WTC11 (cell line): ENCODE measurements around the gene CDCA4. TPM values are rescaled to one million over a fixed set of nuclear protein-coding genes. Genes with fewer than 3 reads are reported as not detected.

Experiments
- ATAC-seq: fragments of 200-7000 bp; cut with Tn5 transposase; 2 replicates; pipeline ENCODE4 v1.10.0; 2021; ENCODE audit warnings: mild to moderate bottlenecking, moderate library complexity
- CTCF ChIA-PET: fragments of 300-600 bp; sonication (Branson Sonifier 250); formaldehyde crosslinking; loops from one replicate; lab custom pipeline; 2021; ENCODE audit warnings: antibody characterized with exemption; lab: Charles Lee
- POLR2A ChIA-PET: fragments of 350-600 bp; sonication (Branson Sonifier 250); formaldehyde crosslinking; loops from one replicate; lab custom pipeline; 2021; ENCODE audit warnings: antibody characterized with exemption; lab: Charles Lee
- DNase-seq: peaks from one replicate; pipeline ENCODE4 v3.0.0; 2021; ENCODE audit warnings: low spot score
- H3K27ac Mint-ChIP-seq: 2 replicates; pipeline ENCODE4 v1.8.0; 2021; ENCODE audit warnings: mixed read lengths
- H3K27me3 Mint-ChIP-seq: 2 replicates; pipeline ENCODE4 v1.8.0; 2021; ENCODE audit warnings: low read depth, mild to moderate bottlenecking, moderate library complexity, mixed read lengths
- H3K36me3 Mint-ChIP-seq: 2 replicates; pipeline ENCODE4 v1.8.0; 2021; ENCODE audit warnings: mixed read lengths
- H3K4me1 Mint-ChIP-seq: 2 replicates; pipeline ENCODE4 v1.8.0; 2022; ENCODE audit warnings: mixed read lengths
- H3K4me3 Mint-ChIP-seq: 2 replicates; pipeline ENCODE4 v1.8.0; 2021; ENCODE audit warnings: mild to moderate bottlenecking, moderate library complexity, mixed read lengths
- H3K9me3 Mint-ChIP-seq: 2 replicates; pipeline ENCODE4 v1.8.0; 2021; ENCODE audit warnings: mixed read lengths
- CBFB ChIP-seq: sonication (generic); formaldehyde crosslinking; IDR thresholded peaks from 2 replicates; pipeline ENCODE4 v1.8.1; 2022; ENCODE audit warnings: mild to moderate bottlenecking, low read depth, missing genetic modification reagents
- CREB1 ChIP-seq: sonication (generic); formaldehyde crosslinking; IDR thresholded peaks from 2 replicates; pipeline ENCODE4 v1.8.0; 2023; ENCODE audit warnings: mild to moderate bottlenecking, missing genetic modification reagents
- FOXJ3 ChIP-seq: sonication (generic); formaldehyde crosslinking; IDR thresholded peaks from 2 replicates; pipeline ENCODE4 v1.9.0; 2021; ENCODE audit warnings: missing genetic modification reagents, mild to moderate bottlenecking, borderline replicate concordance
- GTF2I ChIP-seq: fragments of 250-450 bp; sonication (Bioruptor Pico); conservative IDR thresholded peaks from 2 replicates; pipeline ENCODE4 v1.4.0; 2021; ENCODE audit warnings: mild to moderate bottlenecking
- JAZF1 ChIP-seq: fragments of 250-450 bp; sonication (Bioruptor Pico); IDR thresholded peaks from 2 replicates; pipeline ENCODE4 v1.9.0; 2021; ENCODE audit warnings: moderate library complexity, mild to moderate bottlenecking, inconsistent platforms
- KAT7 ChIP-seq: sonication (generic); formaldehyde crosslinking; IDR thresholded peaks from 2 replicates; pipeline ENCODE4 v1.8.1; 2023; ENCODE audit warnings: missing genetic modification reagents, mild to moderate bottlenecking, borderline replicate concordance
- MYBL2 ChIP-seq: sonication (generic); formaldehyde crosslinking; IDR thresholded peaks from 2 replicates; pipeline ENCODE4 v1.8.1; 2023; ENCODE audit warnings: mild to moderate bottlenecking, moderate library complexity, missing genetic modification reagents
- NR1H2 ChIP-seq: sonication (generic); formaldehyde crosslinking; IDR thresholded peaks from 2 replicates; pipeline ENCODE4 v1.9.0; 2021; ENCODE audit warnings: mild to moderate bottlenecking, moderate library complexity, missing genetic modification reagents
- OVOL2 ChIP-seq: fragments of 250-450 bp; sonication (Bioruptor Pico); IDR thresholded peaks from 2 replicates; pipeline ENCODE4 v1.9.0; 2021; ENCODE audit warnings: mild to moderate bottlenecking, borderline replicate concordance
- TP53 ChIP-seq: sonication (generic); formaldehyde crosslinking; IDR thresholded peaks from 2 replicates; pipeline ENCODE4 v1.8.1; 2023; ENCODE audit warnings: mild to moderate bottlenecking, missing genetic modification reagents
- ZNF138 ChIP-seq: sonication (generic); formaldehyde crosslinking; conservative IDR thresholded peaks from 2 replicates; pipeline ENCODE4 v1.8.1; 2022; ENCODE audit warnings: mild to moderate bottlenecking, moderate library complexity, missing genetic modification reagents
- ZNF416 ChIP-seq: fragments of 250-450 bp; sonication (Bioruptor Pico); IDR thresholded peaks from 2 replicates; pipeline ENCODE4 v1.9.0; 2021; ENCODE audit warnings: mild to moderate bottlenecking, inconsistent platforms
- ZNF423 ChIP-seq: fragments of 250-450 bp; sonication (Bioruptor Pico); IDR thresholded peaks from 2 replicates; pipeline ENCODE4 v2.1.2; 2022; ENCODE audit warnings: mild to moderate bottlenecking, moderate library complexity
- ZNF512 ChIP-seq: sonication (generic); formaldehyde crosslinking; IDR thresholded peaks from 2 replicates; pipeline ENCODE4 v1.8.1; 2022; ENCODE audit warnings: missing genetic modification reagents, borderline replicate concordance
- ZSCAN18 ChIP-seq: fragments of 250-450 bp; sonication (Bioruptor Pico); IDR thresholded peaks from 2 replicates; pipeline ENCODE4 v2.1.2; 2022; ENCODE audit warnings: mild to moderate bottlenecking, moderate library complexity
- total RNA-seq: library from RNA; stranded (reverse); gene quantifications from 3 replicates; pipeline ENCODE4 v1.2.3, GENCODE V29; 2021
- TF ChIP-seq, protein P1 (sequence below): sonication (generic); formaldehyde crosslinking; IDR thresholded peaks from 2 replicates; pipeline ENCODE4 v1.8.0; 2023; ENCODE audit warnings: missing genetic modification reagents
- TF ChIP-seq, protein P2 (sequence below): sonication (generic); formaldehyde crosslinking; IDR thresholded peaks from 2 replicates; pipeline ENCODE4 v1.8.1; 2022; ENCODE audit warnings: low read depth, mild to moderate bottlenecking, moderate library complexity, missing genetic modification reagents, borderline replicate concordance
- TF ChIP-seq, protein P3 (sequence below): fragments of 250-450 bp; sonication (Bioruptor Pico); IDR thresholded peaks from 2 replicates; pipeline ENCODE4 v1.9.0; 2021; ENCODE audit warnings: moderate library complexity, mild to moderate bottlenecking, inconsistent platforms, borderline replicate concordance

Gene CDCA4
- total RNA-seq, 1 experiment from 2014 or later, result 63.3 TPM

- no peak for TF ChIP-seq ZSCAN18 (CRISPR knock-in tag)
Observed at GRCh38 chr14:105026802-105027563, 6.1 kb upstream of the CDCA4 start (continued).

DNA sequence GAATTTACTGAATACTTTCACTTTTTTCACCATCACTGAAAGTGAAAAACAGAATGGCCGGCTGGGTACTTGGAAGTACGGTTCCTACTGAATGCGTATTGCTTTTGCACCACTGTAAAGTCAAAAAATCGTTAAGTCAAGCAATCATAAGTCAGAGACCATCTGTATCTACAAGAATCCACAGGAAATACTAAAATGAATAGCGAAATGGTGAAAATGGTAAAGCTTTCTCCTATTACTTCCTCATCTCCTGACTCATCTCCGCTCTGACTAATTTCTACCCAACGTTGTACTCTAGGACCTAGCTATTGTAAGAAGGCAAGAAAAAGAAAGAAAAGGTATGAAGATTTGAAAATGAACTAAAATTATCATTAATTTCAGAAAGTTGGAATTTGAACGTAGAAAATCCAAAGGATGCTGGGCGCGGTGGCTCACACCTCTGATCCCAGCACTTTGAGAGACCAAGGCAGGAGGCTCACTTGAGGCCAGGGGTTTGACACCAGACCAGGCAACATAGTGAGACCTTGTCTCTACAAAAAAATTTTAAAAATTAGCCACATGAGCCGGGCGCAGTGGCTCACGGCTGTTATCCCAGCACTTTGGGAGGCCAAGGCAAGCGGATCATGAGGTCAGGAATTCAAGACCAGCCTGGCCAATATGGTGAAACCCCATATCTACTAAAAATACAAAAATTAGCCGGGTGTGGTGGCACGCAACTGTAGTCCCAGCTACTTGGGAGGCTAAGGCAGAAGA, 5.3 kb upstream of the CDCA4 start:
- Mint-ChIP-seq H3K4me3 (no peak overlapping the region), H3K27me3 (peaks cover 15% of the 10 kb centered on the region), H3K4me1 (peaks cover 23% of the 10 kb centered on the region), H3K27ac (no peak overlapping the region), H3K9me3 (no peaks in the 10 kb centered on the region), H3K36me3 (no peaks in the 10 kb centered on the region; the same call in 1 of the 2 replicates)
- CTCF ChIA-PET, result interaction anchor here (1.2 to 1.6 kb wide), 2 partner anchors 51 to 64 kb away, joined by 3 to 4 read pairs; no protein-coding TSS in a partner anchor
- POLR2A ChIA-PET, result no interaction called here
- TF ChIP-seq TP53 (CRISPR knock-in tag), result no peak
- TF ChIP-seq, protein P1, sequence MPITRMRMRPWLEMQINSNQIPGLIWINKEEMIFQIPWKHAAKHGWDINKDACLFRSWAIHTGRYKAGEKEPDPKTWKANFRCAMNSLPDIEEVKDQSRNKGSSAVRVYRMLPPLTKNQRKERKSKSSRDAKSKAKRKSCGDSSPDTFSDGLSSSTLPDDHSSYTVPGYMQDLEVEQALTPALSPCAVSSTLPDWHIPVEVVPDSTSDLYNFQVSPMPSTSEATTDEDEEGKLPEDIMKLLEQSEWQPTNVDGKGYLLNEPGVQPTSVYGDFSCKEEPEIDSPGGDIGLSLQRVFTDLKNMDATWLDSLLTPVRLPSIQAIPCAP, result no peak
- TF ChIP-seq, protein P2, sequence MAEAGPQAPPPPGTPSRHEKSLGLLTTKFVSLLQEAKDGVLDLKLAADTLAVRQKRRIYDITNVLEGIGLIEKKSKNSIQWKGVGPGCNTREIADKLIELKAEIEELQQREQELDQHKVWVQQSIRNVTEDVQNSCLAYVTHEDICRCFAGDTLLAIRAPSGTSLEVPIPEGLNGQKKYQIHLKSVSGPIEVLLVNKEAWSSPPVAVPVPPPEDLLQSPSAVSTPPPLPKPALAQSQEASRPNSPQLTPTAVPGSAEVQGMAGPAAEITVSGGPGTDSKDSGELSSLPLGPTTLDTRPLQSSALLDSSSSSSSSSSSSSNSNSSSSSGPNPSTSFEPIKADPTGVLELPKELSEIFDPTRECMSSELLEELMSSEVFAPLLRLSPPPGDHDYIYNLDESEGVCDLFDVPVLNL (CRISPR knock-in tag), result no peak
- TF ChIP-seq GTF2I, result no peak
- no peak for TF ChIP-seq ZNF423
- TF ChIP-seq FOXJ3 (CRISPR knock-in tag), result no peak
- TF ChIP-seq, protein P3, sequence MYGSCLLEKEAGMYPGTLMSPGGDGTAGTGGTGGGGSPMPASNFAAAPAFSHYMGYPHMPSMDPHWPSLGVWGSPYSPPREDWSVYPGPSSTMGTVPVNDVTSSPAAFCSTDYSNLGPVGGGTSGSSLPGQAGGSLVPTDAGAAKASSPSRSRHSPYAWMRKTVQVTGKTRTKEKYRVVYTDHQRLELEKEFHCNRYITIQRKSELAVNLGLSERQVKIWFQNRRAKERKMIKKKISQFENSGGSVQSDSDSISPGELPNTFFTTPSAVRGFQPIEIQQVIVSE (CRISPR knock-in tag), result no peak
- TF ChIP-seq CREB1 (CRISPR knock-in tag), result no peak
- no peak for TF ChIP-seq JAZF1
- TF ChIP-seq NR1H2, result no peak
- ATAC-seq (no peak), DNase-seq (no peak)

- Mint-ChIP-seq H3K4me1 (peaks cover 23% of the 10 kb centered on the region), H3K4me3 (no peak overlapping the region), H3K9me3 (no peaks in the 10 kb centered on the region)
- no peak for TF ChIP-seq CBFB
- no peak for TF ChIP-seq ZNF512 (CRISPR knock-in tag)
- no peak for TF ChIP-seq ZNF416 (CRISPR knock-in tag)
- TF ChIP-seq MYBL2, result no peak
- no peak for TF ChIP-seq KAT7 (CRISPR knock-in tag)
- TF ChIP-seq ZNF138 (CRISPR knock-in tag), result no peak
- no peak for TF ChIP-seq OVOL2 (CRISPR knock-in tag)
- TF ChIP-seq, all 79 proteins: peak for 0
- POLR2A ChIA-PET, result no interaction called here
- ATAC-seq (no peak), DNase-seq (no peak)
- H3K36me3 Mint-ChIP-seq, result no peaks in the 10 kb centered on the region; the same call in 1 of the 2 replicates
- CTCF ChIA-PET, result interaction anchor here (0.5 to 1.6 kb wide), 2 partner anchors 50 to 931 kb away, joined by 3 to 4 read pairs; no protein-coding TSS in a partner anchor
- H3K27me3 Mint-ChIP-seq, result peaks cover 8% of the 10 kb centered on the region
- H3K27ac Mint-ChIP-seq, result no peak overlapping the region
Observed at GRCh38 chr14:105025429-105025828, 4.5 kb upstream of the CDCA4 start.
